GM19099 (cell line): ENCODE results near the gene NFYB.
A peak's percentile ranks its signal among the peaks of the same experiment; 100 is the strongest.

Experiments used
- POLR2A ChIP-seq: IDR thresholded peaks from 3 replicates; pipeline ENCODE4 v1.6.1; 2011; ENCODE audit warnings: low read depth; ENCODE audit not compliant: insufficient read length; ENCODE audit errors: extremely low read depth

NFYB gene

DNA sequence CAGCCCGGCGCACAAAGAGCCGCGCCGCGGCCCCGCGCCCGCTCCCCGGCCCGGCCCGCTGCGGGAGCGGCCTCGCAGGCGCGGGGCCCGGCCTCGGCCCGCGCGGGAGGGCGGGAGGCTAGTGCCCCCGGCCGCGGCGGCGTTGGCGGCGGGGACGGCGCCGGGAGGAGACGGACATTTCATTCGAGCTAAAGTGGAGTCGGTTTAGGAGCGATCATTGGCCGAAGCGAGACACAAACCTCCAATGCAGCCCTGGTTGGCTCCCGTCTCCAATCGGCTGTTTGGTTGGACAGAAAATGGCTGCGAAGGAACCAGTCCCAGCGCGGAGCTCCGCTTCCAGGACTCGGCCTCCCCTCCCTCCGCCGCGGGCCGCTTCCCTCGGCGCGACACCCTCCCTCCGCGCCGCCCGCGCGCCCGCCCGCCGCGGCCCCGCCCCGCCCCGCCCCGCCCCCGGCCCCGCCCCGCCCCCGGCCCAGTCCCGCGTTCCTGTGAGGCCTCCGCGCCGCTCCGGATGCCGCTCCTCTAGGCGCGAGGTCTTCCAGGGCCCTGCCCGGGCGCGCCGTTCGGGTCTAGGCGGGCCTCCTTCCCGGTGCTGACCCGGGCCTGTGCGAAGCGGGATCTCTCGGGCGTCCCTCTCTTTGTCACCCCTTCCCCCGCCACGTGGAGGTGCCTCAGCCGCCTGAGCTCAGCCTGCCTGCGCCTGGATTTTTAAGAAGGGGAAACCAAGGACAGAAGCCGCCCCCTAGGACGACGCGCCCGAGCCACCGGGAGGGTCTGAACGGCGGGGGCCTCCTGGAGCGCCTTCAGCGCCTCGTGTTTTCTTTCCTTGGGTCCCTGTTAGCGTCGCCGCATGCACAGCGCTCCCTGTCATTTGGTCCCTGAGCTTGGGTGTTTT lies at the start of gene NFYB:
Gene NFYB (minus strand): TSS at position 309 of the 895 bp plus-strand sequence. CDS start 2,757 bp downstream, outside the sequence.
- TF ChIP-seq POLR2A: peak; percentile 89

DNA sequence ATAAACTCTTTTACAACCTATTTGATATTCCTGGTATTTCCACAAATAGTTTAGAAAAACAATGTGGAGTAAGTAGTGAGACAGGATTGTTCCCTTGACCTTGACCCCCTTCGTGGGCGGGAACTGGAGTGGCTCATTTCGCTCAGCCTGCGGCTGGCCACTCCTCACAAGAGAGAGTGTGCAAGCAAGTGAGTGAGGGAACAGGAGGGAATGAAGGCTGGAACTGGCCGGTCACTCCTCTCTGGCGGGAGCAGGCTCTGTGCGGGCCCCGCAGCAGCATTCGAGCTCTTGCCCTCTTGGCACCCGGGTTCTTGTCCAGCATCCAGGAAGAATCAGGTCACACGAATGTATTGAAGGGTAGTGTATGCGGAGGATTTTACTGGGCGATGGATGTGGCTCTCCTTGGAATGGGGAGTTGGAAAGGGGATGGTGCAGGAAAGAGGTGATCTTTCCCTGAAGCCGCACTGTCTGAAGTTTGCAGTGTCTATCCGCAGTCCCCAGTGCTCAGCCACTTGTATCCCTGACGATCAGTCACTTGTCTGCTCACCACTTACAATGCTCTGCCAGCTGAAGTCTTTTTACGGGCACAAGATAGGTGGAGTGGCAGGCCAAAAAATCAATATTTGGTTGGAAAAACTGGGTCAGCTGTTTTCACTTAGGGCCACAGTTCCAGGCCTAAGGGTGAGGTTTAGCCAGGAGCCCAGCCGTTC lies 49.6 kb upstream of the NFYB start:
- TF ChIP-seq POLR2A: no peak

GRCh38 chr12:104183443-104183842 lies 45.4 kb upstream of the NFYB start:
- TF ChIP-seq POLR2A: no peak

DNA sequence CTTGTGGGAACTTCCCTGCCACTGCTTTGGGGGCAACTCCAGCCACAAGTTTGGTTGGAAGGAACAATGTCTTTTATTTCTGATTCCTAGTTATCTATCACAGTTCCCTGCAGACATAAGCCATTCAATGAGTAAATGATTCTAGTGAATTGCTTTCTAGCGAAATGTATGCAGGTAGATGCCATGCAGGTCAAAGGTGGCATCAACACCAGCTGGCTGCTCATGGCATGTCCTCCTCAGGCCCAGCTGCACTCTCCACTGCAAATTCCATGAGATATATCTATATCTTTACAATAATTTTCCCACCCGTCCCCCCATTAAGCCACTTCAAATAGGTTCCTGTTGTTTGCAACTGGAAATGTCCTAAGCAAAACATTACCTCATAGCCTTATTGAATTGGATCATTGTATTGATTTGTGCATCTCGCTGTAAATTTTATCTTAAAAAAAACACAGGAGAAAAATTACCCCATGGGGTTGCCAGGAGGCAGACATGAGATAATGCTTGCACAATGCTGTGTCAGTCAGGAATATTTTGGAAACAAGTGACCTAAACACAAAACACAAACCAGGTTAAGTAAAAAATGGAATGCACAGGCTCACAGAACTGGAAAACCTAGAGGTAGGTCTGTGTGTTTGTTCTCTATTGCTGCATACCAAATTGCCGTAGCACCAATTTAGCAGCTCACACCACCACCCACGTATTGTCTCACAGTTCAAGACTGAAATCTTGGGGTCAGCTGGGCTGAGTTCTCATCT lies 44.8 kb upstream of the NFYB start:
- TF ChIP-seq POLR2A: no peak

DNA sequence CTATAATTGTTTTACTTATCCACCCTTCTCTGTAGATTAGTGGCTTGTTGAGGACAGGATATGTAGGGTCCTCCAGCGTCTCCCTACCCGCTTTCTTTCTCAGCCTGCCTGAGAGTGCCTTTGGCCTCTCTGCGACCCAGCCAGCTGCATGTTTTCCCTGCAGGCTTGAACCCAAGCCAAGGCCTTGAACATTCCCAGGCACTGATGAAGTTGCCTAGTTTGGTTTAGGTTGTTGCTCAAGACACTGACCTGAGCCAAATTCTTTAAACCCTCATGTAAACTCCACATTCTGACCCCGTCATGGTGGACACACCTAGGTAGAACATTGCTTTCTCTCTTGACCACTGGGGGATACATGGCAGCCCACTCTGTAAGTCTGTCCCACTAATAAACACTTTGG lies 44.1 kb upstream of the NFYB start:
- TF ChIP-seq POLR2A: no peak

DNA sequence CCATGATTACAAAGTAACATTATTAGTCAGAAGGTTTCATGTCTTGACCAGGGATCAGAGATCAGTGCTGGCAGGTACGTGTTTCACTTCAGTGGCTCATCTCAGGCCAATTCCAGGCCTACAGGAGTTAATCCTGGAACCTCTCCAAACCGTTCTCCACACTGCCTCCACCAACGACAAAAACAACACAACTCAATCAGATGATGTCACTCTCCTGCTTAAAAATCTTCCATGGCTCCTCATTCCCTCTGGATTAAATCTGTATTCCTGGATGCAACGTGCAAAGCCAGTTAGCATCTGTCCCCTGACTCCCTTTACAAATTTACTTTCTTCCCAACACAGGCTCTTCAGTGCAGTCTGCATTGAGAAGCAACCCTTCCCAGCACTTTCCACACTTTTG lies 43.3 kb upstream of the NFYB start:
- no peak for TF ChIP-seq POLR2A

DNA sequence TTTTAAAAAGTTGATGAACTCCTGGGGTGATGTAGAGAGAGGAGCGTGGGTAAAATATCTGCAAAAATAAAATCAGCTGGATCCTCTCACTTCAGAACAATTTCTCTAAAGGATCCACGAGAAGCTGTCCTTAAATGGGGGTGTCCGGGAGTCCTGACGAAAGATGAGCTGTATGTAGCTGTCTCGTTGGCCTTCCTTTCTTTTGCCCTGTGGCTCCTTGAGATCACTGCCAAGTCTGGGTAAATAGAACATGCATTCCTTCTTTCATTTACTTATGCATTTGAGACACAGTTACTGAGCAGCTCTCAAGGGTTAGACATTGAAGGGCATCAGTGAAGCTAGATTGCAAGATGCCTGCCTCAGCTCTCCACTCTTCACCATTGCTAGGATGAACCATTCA lies 42.4 kb upstream of the NFYB start:
- no peak for TF ChIP-seq POLR2A

DNA sequence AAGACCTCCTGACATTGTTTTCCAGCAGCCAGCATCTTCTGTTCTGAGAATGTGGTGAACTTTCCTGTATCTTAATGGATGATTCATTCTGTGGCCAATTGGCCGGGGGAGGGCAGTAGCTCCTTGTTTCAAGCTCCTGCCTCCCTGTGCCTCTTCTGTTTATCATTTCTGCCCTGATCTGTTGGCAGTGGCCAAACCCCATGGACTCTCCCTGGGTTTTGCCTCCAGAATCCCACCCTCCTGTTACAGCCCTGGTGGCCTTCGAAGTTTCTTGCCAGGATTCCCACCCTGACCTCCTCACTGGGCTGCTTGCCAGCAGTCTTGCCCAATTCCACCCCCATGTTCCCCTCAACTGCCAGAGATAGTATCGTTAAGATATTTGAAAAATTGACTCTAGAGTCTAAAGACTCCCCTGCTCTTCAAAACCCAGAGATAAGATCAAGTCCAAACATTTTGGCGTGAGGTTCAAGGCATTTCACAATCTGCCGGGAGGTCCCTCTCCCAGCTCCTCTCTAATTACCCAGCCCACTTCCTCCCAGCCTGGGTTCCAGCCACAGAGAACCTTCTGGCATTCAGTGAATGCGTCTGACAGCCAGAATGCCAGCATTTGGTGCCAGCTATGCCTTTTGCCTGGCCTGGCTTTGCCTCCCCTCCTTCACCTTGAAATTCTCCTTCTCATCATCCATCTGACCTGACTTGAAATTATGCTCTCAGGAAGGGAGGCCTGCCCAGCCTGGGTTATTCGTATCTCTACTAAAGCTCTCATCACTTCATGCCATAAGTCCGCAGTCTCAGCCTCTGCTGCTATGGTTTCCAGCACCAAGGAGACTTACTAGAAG lies 39.9 kb upstream of the NFYB start:
- no peak for TF ChIP-seq POLR2A

GRCh38 chr12:104177336-104177662 lies 39.3 kb upstream of the NFYB start:
- no peak for TF ChIP-seq POLR2A

- TF ChIP-seq POLR2A: no peak
These were observed 37.8 kb upstream of the NFYB start for GRCh38 chr12:104175726-104176247.

DNA sequence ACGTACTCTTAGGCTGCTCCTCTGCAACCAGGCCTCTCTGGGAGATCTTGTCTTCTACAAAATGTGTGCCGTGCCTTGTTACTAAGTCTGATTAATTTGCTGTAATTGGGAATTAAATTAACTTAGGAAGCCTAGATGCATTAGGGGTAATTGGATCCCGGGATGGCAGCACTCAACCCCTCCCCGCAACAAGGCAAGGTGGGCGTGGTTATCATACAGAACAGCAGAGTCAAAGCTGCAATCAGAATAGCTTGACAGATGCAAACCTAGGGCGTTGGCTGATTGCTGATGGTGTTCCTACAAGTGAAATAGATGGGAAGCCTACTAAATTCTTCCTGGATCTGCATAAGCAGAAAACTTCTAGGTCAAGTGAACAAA lies 34.5 kb upstream of the NFYB start:
- no peak for TF ChIP-seq POLR2A

DNA sequence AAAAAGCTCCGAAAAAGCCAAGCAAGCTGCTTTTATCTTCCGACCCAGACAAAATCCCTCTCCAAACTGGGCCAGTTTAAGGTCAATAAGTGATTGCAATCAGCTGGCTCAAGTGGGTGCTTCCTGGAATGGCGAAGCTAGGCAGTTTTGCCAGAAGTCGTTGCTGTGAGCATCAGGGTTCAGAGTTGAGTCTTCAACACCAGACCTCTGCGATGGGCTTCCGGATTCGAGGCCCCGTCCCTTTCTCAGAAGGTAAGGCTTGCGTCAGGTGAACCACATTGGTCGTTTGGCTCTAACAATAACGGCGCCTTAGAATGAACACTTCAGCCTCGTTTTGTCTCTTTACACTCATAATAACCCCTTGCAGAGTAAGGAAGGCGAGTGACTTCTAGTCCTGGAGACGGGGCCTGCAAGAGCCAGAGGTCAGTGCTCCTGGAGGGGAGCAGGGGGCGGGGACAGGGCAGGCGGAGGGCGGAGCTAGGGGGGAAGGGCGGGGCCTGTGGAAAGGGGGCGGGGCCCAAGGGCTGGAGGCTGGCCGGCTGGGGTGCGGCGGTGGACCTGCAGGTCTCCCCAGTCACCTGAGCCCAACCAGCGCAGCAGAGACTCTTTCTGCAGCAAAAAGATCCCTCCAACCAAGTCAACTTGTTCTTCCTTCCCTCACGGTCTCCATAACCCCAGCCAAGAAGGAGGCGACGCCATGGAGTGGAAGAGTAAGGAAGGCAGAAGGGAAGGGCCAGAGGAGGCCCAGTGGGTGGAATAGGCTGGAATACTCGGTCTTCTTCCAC lies 34.0 kb upstream of the NFYB start:
- no peak for TF ChIP-seq POLR2A

- TF ChIP-seq POLR2A: no peak
These were observed 30.6 kb upstream of the NFYB start for GRCh38 chr12:104168596-104168995.
